DMS79 (cell line): Measurements from ENCODE around the gene RADIL.

Experiments used
- DNase-seq: peaks from one replicate; lab custom pipeline; 2025; lab: John Stamatoyannopoulos, UW

The RADIL gene

GRCh38 chr7:4851459-4852422 lies 31.8 kb downstream of the RADIL start:
- no peak for DNase-seq

GRCh38 chr7:4850262-4850795 lies 33.2 kb downstream of the RADIL start:
- DNase-seq = no peak

GRCh38 chr7:4849390-4849789 lies 34.1 kb downstream of the RADIL start:
- DNase-seq = peak; percentile 19

- DNase-seq = peak; percentile 24
These were observed 37.8 kb downstream of the RADIL start for GRCh38 chr7:4845740-4846142.

- no peak for DNase-seq
These were observed 41.0 kb downstream of the RADIL start for GRCh38 chr7:4842319-4843064.

- no peak for DNase-seq
These were observed 41.7 kb downstream of the RADIL start for GRCh38 chr7:4841836-4842235.

- no peak for DNase-seq
These were observed 42.3 kb downstream of the RADIL start for GRCh38 chr7:4841007-4841784.

GRCh38 chr7:4840079-4840501 lies 43.4 kb downstream of the RADIL start:
- DNase-seq = no peak

- no peak for DNase-seq
These were observed 44.7 kb downstream of the RADIL start for GRCh38 chr7:4838626-4839334.

GRCh38 chr7:4837803-4838625 lies 45.5 kb downstream of the RADIL start:
- DNase-seq = no peak

GRCh38 chr7:4837041-4837802 lies 46.3 kb downstream of the RADIL start:
- DNase-seq = no peak

- no peak for DNase-seq
These were observed 47.3 kb downstream of the RADIL start for GRCh38 chr7:4836206-4836661.

- DNase-seq = no peak
These were observed 47.9 kb downstream of the RADIL start for GRCh38 chr7:4835398-4836205.

- no peak for DNase-seq
These were observed 48.7 kb downstream of the RADIL start for GRCh38 chr7:4834601-4835397.

GRCh38 chr7:4833691-4834600 lies 49.6 kb downstream of the RADIL start:
- DNase-seq = no peak

- no peak for DNase-seq
These were observed 50.3 kb downstream of the RADIL start for GRCh38 chr7:4833176-4833575.

- no peak for DNase-seq
These were observed 50.8 kb downstream of the RADIL start for GRCh38 chr7:4832711-4833110.
